HUES48 (cell line): ENCODE results near the gene JAK1.

Experiments used
- H3K27ac ChIP-seq: one replicate; pipeline ENCODE4 v1.7.0; 2013; ENCODE audit warnings: low read depth, low read length, inconsistent platforms
- H3K27me3 ChIP-seq: 2 replicates; pipeline ENCODE4 v1.6.1; 2013; ENCODE audit warnings: mild to moderate bottlenecking, low read length; ENCODE audit not compliant: control insufficient read depth, insufficient read depth
- H3K36me3 ChIP-seq: 2 replicates; pipeline ENCODE4 v1.6.1; 2013; ENCODE audit warnings: low read length; ENCODE audit not compliant: control insufficient read depth, insufficient read depth
- H3K4me1 ChIP-seq: 2 replicates; pipeline ENCODE4 v1.6.1; 2013; ENCODE audit warnings: mild to moderate bottlenecking, low read length; ENCODE audit not compliant: control insufficient read depth, insufficient read depth
- H3K4me3 ChIP-seq: 2 replicates; pipeline ENCODE4 v1.5.1; 2013; ENCODE audit warnings: mild to moderate bottlenecking, low read depth, low read length
- H3K9ac ChIP-seq: 2 replicates; pipeline ENCODE4 v1.6.1; 2013; ENCODE audit warnings: mild to moderate bottlenecking, low read depth, low read length, moderate library complexity
- H3K9me3 ChIP-seq: 2 replicates; pipeline ENCODE4 v1.6.1; 2013; ENCODE audit warnings: low read length; ENCODE audit not compliant: control insufficient read depth, insufficient read depth

Gene JAK1

GRCh38 chr1:64900916-64901315 lies 65.4 kb downstream of the JAK1 start:
- no peak overlapping the region for H3K4me3 ChIP-seq
- no peaks in the 10 kb centered on the region for H3K36me3 ChIP-seq
- H3K9ac ChIP-seq: no peak overlapping the region
- H3K4me1 ChIP-seq: peaks cover 36% of the 10 kb centered on the region
- H3K9me3 ChIP-seq: no peaks in the 10 kb centered on the region
- no peaks in the 10 kb centered on the region for H3K27me3 ChIP-seq
- H3K27ac ChIP-seq: no peak overlapping the region

- no peak overlapping the region for H3K9ac ChIP-seq
Measured at GRCh38 chr1:64898107-64898861, 68.1 kb downstream of the JAK1 start.

GRCh38 chr1:64896551-64896950 lies 69.8 kb downstream of the JAK1 start:
- Histone ChIP-seq H3K4me1 (peaks cover 53% of the 10 kb centered on the region), H3K36me3 (no peaks in the 10 kb centered on the region), H3K9ac (no peak overlapping the region), H3K27ac (peak overlapping the region; percentile 55), H3K4me3 (no peak overlapping the region), H3K9me3 (no peaks in the 10 kb centered on the region), H3K27me3 (no peaks in the 10 kb centered on the region)

More at GRCh38 chr1:64898107-64898861, 68.1 kb downstream of the JAK1 start:
- Histone ChIP-seq H3K4me1 (peaks cover 44% of the 10 kb centered on the region), H3K9me3 (no peaks in the 10 kb centered on the region), H3K4me3 (peak overlapping the region; percentile 20; the same call in 1 of the 2 replicates), H3K27ac (peak overlapping the region; percentile 98), H3K36me3 (no peaks in the 10 kb centered on the region), H3K27me3 (no peaks in the 10 kb centered on the region)

- H3K27me3 ChIP-seq: no peaks in the 10 kb centered on the region
- H3K4me1 ChIP-seq: peaks cover 56% of the 10 kb centered on the region
Measured at GRCh38 chr1:64895500-64895899, 70.8 kb downstream of the JAK1 start.

GRCh38 chr1:64894438-64895196 lies 71.7 kb downstream of the JAK1 start:
- no peaks in the 10 kb centered on the region for H3K36me3 ChIP-seq
- H3K27ac ChIP-seq: no peak overlapping the region
- H3K27me3 ChIP-seq: no peaks in the 10 kb centered on the region
- no peak overlapping the region for H3K9ac ChIP-seq
- H3K4me3 ChIP-seq: no peak overlapping the region
- H3K4me1 ChIP-seq: peaks cover 57% of the 10 kb centered on the region
- no peaks in the 10 kb centered on the region for H3K9me3 ChIP-seq

More at GRCh38 chr1:64895500-64895899, 70.8 kb downstream of the JAK1 start:
- no peak overlapping the region for H3K4me3 ChIP-seq
- no peaks in the 10 kb centered on the region for H3K9me3 ChIP-seq
- H3K27ac ChIP-seq: no peak overlapping the region
- H3K36me3 ChIP-seq: no peaks in the 10 kb centered on the region
- H3K9ac ChIP-seq: no peak overlapping the region

GRCh38 chr1:64893921-64894320 lies 72.4 kb downstream of the JAK1 start:
- no peaks in the 10 kb centered on the region for H3K36me3 ChIP-seq
- H3K4me1 ChIP-seq: peaks cover 59% of the 10 kb centered on the region
- H3K27ac ChIP-seq: no peak overlapping the region
- H3K9me3 ChIP-seq: no peaks in the 10 kb centered on the region
- no peak overlapping the region for H3K4me3 ChIP-seq
- H3K9ac ChIP-seq: no peak overlapping the region
- H3K27me3 ChIP-seq: no peaks in the 10 kb centered on the region

GRCh38 chr1:64892576-64893573 lies 73.5 kb downstream of the JAK1 start:
- Histone ChIP-seq H3K9me3 (no peaks in the 10 kb centered on the region), H3K27me3 (no peaks in the 10 kb centered on the region), H3K4me3 (no peak overlapping the region), H3K36me3 (no peaks in the 10 kb centered on the region), H3K27ac (no peak overlapping the region), H3K4me1 (peaks cover 54% of the 10 kb centered on the region), H3K9ac (no peak overlapping the region)

GRCh38 chr1:64891448-64891825 lies 74.9 kb downstream of the JAK1 start:
- Histone ChIP-seq H3K27ac (no peak overlapping the region), H3K27me3 (no peaks in the 10 kb centered on the region), H3K4me3 (no peak overlapping the region), H3K4me1 (peaks cover 58% of the 10 kb centered on the region), H3K9me3 (no peaks in the 10 kb centered on the region), H3K36me3 (no peaks in the 10 kb centered on the region), H3K9ac (no peak overlapping the region)

- Histone ChIP-seq H3K36me3 (no peaks in the 10 kb centered on the region), H3K4me1 (peaks cover 57% of the 10 kb centered on the region), H3K27ac (no peak overlapping the region), H3K27me3 (no peaks in the 10 kb centered on the region), H3K9ac (no peak overlapping the region), H3K4me3 (no peak overlapping the region), H3K9me3 (no peaks in the 10 kb centered on the region)
Measured at GRCh38 chr1:64890699-64891447, 75.5 kb downstream of the JAK1 start.

GRCh38 chr1:64887689-64888217 lies 78.6 kb downstream of the JAK1 start:
- Histone ChIP-seq H3K4me1 (peaks cover 44% of the 10 kb centered on the region), H3K27me3 (no peaks in the 10 kb centered on the region), H3K4me3 (no peak overlapping the region), H3K9ac (no peak overlapping the region), H3K36me3 (no peaks in the 10 kb centered on the region; the same call in 1 of the 2 replicates), H3K27ac (no peak overlapping the region), H3K9me3 (no peaks in the 10 kb centered on the region)
